GM20431 (cell line): ENCODE results near the gene C20orf141.
"Not testable (repeated sequence)": the region's sequence is repeated elsewhere in the genome, so short reads cannot be mapped to it uniquely, and the experiment has no call there.

Experiments used
- in situ Hi-C: fragments of 300-500 bp; cut with MseI, MboI; formaldehyde crosslinking; loops from one replicate; pipeline ENCODE4 v1.15.0; 2020; ENCODE audit warnings: low sequenced_read_pairs; ENCODE audit not compliant: unreplicated experiment

Gene C20orf141

DNA sequence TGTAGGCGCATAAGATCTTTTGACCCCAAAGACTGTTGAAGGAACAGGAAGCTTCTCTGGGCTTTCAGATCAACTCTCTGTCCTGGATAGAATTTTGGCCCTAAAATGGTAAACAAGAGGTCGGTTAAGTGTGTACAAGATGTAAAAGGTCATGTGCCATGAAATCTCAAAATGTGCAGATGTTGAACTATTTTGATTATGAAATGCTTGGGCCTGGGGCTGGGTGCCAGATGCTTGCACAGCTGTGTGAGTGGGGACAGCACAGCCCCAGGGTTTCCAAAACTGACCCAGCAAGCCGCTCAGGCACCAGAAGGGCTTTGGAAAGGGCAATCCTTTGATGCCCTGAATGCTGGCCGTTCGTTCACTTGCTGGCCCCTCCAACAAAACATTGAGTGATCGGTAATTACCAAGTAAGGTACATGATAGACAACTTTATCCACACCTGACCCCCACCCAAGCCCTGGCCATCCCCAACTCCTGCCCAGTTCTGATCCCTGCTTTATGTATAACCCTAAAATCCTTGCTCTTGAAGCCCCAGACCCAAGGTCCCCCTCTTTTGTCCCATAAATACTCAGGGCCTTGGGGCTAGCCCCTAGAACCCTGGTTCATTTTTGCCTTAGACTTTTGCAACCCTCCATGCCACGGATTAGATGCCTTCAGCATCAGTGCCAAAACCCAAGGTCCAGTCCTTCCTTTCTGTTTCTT lies 3.3 kb downstream of the C20orf141 start:
- in situ Hi-C loops, result no loop called here

DNA sequence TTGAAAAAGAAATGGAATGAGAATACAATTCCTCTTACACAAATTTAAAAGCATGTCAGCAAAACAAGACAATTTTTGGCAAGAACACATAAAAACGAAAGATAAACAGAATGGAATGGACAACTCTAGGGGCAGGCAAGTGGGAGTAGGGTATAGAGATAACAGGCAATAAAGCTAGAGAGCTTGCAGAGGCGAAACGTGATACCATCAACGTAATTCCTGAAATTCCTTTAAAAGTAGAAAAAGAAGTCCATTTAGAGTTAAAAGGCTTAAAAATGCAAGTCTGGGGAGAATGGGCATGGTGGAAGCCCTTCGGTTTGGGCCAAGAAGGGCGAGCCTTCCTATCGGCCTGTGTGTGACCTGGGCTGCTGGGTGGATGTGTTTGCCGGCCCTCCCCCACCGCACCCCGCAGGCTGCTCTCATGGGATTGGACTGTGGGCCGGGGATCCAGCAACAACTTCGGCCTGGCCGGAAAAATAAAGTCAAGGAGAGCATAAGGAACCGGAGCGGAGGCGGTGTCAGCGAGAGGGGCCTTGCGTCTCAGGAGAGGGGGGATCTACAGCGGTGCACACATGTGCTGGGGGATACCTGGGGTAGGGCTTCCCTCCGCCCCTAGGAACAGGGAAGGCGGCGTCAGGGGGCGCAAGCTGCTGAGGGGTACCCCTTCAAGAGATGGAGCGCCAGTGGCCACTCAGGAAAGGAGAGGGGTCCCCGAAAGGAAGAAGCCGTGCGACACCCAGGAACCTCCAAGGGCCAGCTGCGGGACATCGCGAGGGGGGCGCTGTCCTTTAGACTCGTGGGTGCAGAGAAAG lies 5.5 kb downstream of the C20orf141 start:
- in situ Hi-C loops, result no loop called here

DNA sequence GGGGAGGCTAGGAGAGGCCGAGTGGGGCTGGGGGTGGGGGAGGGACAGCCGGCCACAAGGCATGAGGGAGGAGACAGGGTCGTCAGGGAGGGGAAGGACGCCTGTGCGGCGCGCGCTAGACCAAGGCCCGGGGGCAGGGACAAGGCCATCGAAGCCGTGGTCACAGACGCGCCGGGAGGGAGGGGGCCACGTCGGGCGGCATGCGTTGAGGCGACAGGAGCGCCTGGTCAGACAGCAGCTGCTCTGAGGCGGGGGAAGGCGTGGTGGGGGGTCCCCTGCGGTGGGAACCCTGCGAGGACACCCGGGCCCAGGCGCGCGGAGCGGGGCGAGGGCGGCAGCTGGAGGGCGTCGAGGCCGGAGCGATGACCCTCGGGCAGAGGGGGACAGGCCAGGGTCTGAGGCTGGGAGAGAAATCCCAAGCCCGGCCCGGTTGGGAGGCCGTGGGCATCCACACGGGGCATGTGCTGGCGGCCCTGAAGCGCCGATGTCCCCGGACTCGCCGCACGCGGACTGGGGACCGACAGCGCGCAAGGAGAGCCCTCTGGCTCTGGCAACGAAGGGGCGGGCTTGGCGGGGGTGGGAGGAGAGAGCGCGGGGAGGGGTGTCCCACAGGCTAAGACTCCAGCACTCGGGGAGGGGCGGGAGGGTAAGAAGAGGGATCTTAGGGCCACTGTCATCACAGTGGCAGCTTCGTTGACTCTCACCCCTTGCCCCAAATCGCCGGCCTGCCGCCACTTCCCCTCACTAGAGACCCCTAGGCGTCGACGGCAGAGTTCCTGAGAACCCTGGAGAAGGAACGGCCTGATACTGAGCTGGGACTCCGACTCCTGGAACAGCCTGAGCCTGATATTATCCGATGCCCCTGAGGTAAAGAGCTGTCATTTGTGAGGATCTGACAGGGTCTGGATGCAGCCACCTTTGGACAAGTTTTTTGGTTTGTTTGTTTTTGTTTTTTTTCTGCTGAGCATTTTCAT lies 6.4 kb downstream of the C20orf141 start:
- in situ Hi-C loops, result no loop called here

DNA sequence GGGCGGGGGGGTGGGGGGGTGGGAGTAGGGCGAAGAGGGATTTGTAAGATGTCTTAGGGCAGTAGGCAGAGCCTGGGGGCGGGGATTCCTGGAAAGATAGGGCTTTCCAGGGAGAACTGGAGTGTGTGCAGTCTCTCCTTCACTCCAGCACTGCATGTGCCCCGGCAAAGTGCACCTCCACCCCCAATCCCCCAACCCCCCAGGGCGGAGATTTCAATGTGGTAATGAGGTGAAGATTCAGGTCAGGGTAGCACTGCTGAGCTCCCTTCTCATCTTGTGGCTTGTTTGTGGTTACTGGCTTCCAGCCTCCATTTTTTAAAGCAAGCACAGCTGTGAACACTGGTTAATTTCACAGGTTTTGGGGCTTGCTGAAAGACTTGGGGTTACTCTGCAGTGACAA lies 7.3 kb downstream of the C20orf141 start:
- in situ Hi-C loops, result no loop called here

DNA sequence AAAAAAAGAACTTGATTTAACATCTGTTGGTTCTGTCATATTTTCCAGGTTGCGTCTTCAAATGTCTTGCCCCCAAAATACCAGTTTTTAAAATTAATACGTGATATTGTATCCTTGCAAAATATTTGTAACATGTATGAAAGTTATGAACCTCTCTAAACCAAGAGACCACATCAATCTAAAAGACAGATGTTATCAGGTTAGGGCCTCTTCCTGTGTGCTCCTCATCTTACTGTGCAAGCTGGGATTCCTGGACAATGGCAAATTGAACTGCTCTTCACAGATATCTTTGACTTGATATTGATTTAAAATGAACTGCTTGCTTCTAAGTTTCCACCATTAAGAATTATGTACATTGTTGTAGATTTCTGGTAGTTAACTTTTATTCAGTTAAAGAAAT lies 11.0 kb downstream of the C20orf141 start:
- in situ Hi-C loops, result no loop called here

DNA sequence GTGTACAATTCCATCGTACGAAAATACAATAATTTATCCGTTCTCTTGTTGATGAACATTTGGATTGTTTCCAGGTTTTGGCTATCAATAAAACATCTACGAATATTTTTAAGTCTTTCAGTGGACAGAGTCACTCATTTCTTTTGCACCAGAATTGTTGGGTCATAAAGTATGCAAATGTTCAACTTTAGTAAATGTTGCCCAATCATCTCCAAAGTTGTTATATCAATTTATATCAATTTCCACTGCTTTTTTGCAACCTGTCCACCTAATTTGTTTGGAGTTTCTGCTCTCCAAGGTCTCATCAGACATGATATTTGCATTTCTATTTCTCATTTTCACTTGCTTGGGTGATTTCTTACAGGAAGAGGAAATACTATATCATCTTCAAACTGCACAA lies 11.9 kb downstream of the C20orf141 start:
- in situ Hi-C loops, result no loop called here

DNA sequence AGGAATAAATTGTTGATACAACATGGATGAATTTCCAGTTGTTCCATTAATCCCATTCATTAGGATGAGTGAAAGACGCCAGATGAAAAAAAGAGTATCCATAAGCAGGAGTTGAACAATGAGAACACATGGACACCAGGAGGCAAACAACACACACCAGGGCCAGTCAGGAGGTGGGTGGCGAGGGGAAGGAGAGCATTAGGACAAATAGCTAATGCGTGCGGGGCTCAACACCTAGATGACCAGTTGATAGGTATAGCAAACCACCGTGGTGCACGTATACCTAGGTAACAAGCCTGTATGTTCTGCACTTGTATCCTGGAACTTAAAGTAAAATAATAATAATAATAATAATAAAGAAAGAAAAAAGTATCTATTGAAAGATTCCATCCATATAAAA lies 14.6 kb downstream of the C20orf141 start:
- in situ Hi-C loops, result no loop called here

DNA sequence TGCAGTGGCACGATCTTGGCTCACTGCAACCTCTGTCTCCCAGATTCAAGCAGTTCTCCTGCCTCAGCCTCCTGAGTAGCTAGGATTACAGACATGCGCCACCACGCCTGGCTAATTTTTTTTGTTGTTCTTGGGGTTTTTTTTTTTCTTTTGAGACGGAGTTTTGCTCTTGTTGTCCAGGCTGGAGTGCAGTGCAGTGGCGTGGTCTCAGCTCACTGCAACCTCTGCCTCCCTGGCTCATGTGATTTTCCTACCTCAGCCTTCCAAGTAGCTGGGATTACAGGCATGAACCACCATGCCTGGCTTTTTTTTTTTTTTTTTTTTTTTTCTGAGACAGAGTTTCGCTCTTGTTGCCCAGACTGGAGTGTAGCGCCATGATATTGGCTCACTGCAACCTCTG lies 16.4 kb downstream of the C20orf141 start:
- in situ Hi-C loops, result not testable (repeated sequence)

DNA sequence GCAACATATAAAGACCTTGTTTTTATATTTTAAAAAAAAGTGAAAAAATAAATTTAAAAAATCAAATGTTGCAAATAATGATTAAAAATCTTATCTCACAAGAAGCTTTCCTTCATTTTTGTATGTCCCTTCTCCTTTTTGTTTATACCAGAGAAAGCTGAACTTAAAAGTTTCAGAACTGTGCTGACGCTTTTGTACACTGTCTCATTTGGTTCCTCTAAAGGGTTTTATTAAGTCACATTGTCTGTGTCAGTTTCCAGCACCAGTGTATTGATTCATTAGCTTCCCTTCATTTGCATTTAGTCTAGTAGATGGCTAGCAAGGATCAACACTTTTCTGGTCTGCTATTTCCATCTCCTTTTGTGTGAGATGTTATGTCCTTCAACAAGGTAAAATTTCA lies 19.0 kb downstream of the C20orf141 start:
- in situ Hi-C loops, result no loop called here

DNA sequence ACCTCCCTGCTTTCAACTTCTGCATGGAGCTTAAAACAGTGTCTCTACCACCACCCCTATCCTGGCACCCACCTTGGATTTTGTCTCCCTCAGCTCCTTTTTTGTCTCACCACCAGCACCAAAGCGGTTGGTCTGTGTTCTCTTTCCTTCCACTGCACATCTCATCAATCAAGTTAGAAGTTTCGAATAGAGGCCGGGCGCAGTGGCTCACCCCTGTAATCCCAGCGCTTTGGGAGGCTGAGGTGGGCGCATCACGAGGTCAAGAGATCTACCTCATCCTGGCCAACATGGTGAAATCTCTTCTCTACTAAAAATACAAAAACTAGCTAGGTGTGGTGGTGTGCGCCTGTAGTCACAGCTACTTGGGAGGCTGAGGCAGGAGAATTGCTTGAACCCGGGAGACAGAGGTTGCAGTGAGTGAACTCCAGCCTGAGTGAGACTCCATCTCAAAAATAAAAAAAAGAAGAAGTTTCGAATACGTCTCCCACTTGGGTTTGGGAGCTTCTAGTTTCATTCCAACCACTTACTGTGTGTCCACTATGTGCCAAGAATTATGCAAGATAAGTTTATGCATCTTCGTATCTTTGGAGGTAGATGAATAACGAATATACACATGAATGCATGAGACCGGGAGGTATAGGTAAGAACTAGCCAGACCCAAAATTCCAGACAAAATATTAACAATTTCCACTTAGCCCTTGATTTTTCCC lies 19.8 kb downstream of the C20orf141 start:
- in situ Hi-C loops, result no loop called here

DNA sequence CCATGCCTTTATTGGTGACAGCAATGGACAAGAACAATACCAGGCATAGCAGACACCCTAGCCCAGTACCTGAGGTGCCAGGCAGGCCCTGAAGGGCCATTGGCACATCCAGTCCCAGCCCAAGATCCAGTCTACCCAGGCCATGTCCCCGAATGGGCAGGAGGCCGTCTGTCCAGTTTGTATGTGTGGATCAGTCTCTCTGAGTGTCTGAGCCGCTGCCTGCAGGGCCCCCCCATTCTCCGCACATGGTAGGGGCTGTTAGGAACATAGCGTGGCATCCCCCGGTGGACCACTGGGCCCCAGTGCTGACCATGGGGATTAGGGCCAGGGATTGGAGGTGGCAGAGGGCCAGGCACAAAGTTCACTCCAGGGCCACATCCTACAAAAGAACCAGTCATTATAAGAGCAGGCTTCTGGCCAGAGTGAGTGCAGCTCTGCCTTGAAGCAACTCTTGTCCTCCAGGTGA lies 20.6 kb downstream of the C20orf141 start:
- in situ Hi-C loops, result no loop called here

DNA sequence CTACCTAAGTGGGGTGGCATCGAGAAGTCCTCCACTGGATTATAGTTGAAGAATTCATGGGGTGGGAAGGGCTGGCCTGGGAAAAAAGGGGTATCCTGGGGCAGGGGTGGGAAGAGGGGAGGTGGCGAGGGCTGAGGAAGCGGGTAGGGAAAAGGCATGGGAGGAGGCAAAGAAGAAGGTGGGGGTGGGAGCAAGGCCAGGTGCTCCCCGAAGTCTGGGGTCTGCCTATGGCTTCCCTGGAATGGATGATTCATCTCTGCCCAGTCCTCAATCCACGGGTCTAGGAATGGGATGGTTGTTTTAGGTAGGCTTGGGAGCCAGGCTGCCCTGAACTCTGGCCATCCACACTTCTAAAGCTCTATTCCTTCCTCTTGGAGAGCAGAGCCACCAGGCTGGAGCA lies 21.2 kb downstream of the C20orf141 start:
- in situ Hi-C loops, result no loop called here

DNA sequence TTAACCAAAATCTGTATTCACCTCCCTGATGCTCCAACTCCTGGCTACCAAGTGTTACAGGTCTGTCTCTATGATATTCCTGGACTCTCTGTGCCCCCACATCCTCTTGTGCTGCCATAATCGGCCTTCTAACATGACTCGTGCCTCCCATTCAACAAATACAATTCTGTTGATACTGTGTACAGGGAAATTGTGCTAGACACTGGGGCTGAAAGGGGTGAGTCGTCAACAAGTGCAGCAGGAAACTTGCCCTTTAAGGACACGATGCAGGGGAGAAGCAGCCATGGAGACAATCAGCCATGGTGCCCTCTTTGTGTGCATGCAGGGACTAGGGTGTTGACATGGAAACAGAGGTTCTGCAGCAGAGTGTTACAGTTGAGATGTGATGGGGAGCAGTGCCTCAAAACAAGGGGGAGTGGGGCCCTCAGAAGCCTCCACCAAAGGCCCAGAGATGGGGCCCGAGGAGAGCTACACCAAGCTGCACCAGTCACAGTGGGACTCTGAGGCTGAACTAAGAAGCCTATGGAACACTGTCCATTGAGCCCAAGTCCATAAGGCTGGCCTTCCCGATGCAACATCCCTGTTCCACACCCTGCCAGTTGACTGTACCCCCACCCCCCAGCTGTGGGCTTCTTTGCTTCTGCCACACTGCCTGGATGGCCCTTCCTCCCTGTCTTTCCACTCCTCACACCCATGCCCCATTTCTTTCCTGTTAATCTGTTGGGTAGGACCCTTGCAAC lies 22.6 kb downstream of the C20orf141 start:
- in situ Hi-C loops, result no loop called here

DNA sequence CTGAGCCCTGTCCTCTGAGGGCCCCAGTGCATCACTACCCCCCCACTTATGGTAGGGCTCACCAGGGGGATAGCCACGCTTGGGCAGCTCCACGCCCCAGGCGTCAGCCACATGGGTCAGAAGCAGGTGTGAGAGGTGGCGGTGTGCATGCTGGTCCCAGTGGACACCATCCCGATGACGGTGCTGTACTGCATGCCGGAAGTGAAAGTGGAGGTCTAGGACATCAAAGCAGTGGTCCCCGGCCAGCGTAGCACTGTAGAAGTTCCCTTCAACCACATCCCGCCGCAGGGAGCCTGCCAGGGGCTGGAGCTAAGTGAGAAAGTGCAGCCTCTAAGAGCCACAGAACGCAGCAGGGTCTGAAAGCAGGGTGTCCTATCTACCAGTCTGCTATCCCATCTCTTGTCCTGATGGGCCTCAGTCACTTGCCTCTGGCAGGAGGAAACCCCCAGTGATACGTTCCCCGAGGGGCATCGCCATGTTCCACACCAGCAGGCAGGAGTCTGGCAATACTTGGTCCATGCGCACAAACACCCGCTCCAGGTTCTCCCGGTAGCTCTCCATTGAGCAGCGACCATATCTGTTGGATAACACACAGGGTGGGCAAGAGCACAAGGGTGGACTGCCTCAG lies 23.5 kb downstream of the C20orf141 start:
- in situ Hi-C loops, result no loop called here

DNA sequence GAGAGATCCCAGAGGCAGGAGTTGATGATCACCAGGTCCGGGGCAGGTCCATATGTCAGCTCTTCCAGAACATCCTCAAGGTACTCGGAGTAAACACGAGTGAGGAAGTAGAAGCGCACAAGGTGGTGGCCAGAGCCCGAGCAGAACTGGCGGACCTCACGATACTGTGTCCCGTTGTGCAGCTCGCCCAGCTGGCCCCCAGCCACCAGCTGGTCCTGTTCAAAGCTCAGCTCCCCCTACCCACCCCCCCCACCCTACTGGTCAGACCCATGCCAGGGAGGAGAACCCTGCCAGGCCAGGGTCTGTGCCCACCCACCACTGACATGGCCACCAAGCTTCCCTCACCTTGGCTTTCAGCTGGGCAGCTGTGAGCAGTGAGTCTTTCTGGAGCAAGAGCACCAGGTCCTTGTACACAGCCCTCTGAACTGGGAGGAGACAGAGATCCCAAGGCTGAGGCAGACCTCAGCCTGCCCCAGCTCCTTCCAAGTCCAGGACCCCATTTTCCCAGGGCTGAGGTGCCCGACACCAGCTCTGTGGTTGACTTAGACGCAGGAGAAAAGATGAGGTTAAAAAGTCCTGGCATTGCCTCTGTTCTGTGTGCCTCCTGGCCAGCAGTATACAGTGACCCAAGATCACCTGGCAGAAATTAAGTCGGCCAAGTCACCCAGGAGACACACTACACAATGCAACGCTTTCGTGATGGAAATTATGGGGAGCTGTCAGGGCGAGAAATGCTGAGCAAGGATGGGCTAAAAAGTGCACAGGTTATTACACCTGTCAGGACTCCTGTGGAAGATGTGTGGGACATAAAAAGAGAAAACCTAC lies 24.3 kb downstream of the C20orf141 start:
- in situ Hi-C loops, result no loop called here

DNA sequence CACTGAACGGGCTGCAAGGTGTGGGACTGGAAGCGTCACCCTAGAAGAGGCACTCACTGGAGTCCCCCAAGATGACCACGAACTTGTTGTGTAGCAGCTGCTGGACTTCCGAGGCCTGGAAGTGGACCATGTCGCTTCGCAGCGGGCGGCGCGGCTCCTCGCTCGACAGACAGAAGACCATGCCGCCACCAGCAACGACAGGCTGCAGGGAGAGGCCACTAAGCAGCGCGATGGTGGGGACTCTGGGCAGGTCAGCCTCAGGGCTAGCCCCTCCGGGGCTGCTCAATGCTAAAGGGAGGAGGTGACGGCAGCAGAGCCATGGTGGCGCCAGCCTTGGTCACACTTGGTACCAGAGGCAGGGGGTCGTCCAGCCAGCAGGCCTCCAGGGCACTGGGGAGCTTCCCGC lies 24.9 kb downstream of the C20orf141 start:
- in situ Hi-C loops, result no loop called here

DNA sequence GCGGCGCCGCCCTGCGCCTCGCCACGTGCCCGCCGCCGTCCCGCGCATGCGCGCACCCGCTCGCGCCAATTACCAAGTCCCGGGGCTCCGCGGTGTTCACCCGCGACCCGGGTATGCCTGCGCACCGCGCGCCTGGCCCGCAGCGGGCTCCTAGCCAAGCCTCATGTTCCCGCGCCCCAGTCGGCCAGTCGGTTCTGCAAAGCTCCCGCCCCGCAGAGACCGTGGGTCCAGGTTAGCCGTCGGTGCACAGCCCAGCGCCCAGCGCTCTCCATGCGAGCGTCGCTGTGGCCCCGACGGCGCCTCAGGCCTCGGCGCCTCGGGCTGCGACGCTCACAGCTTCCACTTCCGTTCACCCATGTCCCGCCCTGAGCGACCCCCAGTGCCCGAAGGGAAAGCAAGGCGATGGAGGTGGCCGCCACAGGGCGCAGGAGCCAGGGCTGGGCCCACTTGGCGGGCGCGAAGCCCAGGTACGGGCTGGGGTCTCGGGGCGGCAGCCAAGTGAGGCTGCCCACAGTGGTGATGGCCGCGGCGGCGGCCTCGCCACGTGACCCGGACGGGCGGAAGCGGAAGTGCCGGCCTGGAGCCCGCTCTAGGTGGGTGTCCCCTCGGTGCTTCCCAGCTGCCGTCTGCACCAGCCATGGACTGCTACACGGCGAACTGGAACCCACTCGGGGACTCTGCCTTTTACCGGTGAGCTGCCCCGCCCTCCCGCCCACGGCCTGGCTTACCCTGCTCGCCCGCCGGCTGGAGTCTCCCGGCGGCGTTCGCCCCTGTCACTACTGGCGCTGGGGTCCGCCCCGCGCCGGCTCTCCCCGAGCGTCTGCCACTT lies 25.6 kb downstream of the C20orf141 start, which contains the start of the genes PCED1A and VPS16:
Gene PCED1A, minus strand, starts transcription at position 518 of the 829 bp plus-strand sequence. CDS start 743 bp downstream, outside the sequence.
Gene VPS16, plus strand, starts transcription at position 608 of the 829 bp plus-strand sequence. Its CDS starts 30 bp downstream, at position 638.
- in situ Hi-C loops, result no loop called here
